Brain microvascular endothelial cell (primary cell): ENCODE results near the gene LPAR3.

Experiments used
- DNase-seq: peaks from one replicate; pipeline ENCODE4 v3.0.0-alpha.2; 2020
- H3K27ac ChIP-seq: fragments of 250-450 bp; sonication (Bioruptor Pico); 2 replicates; pipeline ENCODE4 v1.5.1; 2020; ENCODE audit warnings: mild to moderate bottlenecking, moderate library complexity
- H3K27me3 ChIP-seq: fragments of 250-450 bp; sonication (Bioruptor Pico); replicated peaks from 2 replicates; pipeline ENCODE4 v1.5.1; 2020; ENCODE audit warnings: mild to moderate bottlenecking
- H3K36me3 ChIP-seq: fragments of 250-450 bp; sonication (Bioruptor Pico); replicated peaks from 2 replicates; pipeline ENCODE4 v1.5.1; 2020; ENCODE audit warnings: mild to moderate bottlenecking
- H3K4me3 ChIP-seq: 2 replicates; pipeline ENCODE4 v1.5.1; 2011; ENCODE audit warnings: low read depth, mild to moderate bottlenecking, control low read depth, low read length, moderate library complexity
- in situ Hi-C: cut with HindIII; loops from 2 replicates; pipeline ENCODE4 v1.10.0; 2017; ENCODE audit warnings: low sequenced_read_pairs, low pct_ligation_motif_present
- TF ChIP-seq, protein P1 (sequence below): IDR thresholded peaks from 2 replicates; pipeline ENCODE4 v1.5.1; 2011; ENCODE audit warnings: low read depth, mild to moderate bottlenecking, moderate library complexity, low read length, control low read depth, inconsistent platforms; ENCODE audit errors: missing control alignments

LPAR3 gene

DNA sequence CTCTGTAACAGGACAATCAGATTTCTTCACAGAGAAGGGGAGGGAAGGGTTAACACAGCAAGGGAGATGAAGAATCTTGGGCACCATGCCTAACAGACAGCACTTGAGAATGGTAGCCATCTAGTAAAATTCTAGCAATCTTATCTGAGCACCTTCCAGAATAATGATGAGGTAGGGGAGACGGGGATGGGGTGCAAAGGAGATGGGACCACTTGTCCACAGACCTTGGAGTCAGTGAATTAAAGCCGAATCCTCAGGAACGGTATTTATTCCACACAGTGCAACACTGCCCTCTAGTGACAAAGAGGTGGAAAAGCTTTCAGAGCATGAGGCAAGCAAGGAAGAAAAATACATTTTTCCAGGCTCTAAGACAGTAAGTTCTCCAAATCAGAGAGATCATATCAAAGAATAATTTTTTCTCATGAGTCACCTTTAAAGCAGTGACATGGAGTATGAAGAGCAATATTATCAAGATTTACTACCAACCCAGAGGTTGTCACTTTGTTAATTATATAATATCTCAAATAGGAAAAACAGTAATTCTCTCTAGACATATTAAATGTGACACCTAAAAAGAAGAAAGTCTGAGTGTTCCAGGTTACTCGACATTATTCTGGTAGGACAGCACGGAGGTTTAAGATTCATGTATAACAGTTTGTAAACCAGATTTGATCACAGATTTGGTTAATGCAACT lies 43.3 kb upstream of the LPAR3 start:
- no peak overlapping the region for H3K27ac ChIP-seq
- peak; percentile 50 for DNase-seq
- TF ChIP-seq, protein P1, sequence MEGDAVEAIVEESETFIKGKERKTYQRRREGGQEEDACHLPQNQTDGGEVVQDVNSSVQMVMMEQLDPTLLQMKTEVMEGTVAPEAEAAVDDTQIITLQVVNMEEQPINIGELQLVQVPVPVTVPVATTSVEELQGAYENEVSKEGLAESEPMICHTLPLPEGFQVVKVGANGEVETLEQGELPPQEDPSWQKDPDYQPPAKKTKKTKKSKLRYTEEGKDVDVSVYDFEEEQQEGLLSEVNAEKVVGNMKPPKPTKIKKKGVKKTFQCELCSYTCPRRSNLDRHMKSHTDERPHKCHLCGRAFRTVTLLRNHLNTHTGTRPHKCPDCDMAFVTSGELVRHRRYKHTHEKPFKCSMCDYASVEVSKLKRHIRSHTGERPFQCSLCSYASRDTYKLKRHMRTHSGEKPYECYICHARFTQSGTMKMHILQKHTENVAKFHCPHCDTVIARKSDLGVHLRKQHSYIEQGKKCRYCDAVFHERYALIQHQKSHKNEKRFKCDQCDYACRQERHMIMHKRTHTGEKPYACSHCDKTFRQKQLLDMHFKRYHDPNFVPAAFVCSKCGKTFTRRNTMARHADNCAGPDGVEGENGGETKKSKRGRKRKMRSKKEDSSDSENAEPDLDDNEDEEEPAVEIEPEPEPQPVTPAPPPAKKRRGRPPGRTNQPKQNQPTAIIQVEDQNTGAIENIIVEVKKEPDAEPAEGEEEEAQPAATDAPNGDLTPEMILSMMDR, result peak; percentile 81
- H3K36me3 ChIP-seq, result no peaks in the 10 kb centered on the region
- H3K4me3 ChIP-seq, result no peak overlapping the region
- peaks cover 2% of the 10 kb centered on the region for H3K27me3 ChIP-seq
- in situ Hi-C loops, result loop anchor here (10.0 kb wide), 1 partner anchor 161 kb away; no protein-coding TSS in a partner anchor

DNA sequence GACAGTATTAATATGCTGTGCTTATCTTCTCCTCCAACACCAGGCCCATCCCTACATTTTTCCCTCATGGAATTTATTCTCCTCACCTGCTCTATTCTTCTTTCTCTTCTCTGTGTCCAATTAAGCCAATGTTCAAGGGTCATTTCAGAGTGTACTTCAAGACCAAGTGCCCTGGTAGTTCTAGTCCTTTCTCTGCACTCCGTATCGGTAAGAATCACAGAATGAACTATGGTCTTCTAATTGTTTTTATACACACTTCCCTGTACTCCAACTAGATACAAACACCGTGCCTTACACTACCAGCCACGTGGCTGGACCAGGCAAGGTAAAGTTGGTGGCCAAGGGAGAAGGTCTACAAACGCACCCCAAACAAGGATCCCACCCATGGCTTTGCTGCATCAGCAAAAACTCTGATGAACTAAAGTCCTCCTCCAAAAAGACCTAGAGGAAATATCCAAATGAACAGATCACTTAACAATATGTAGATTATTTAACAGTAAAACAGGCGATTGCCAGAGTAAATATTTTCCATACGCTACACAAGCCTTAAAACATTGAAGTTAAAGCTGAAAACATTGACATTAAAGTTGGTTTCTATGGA lies 40.1 kb upstream of the LPAR3 start:
- Histone ChIP-seq H3K36me3 (no peaks in the 10 kb centered on the region), H3K27ac (no peak overlapping the region), H3K4me3 (no peak overlapping the region), H3K27me3 (peaks cover 20% of the 10 kb centered on the region)
- in situ Hi-C loops, result loop anchor here (10.0 kb wide), 1 partner anchor 158 kb away; no protein-coding TSS in a partner anchor
- TF ChIP-seq, protein P1, result no peak
- DNase-seq, result no peak

DNA sequence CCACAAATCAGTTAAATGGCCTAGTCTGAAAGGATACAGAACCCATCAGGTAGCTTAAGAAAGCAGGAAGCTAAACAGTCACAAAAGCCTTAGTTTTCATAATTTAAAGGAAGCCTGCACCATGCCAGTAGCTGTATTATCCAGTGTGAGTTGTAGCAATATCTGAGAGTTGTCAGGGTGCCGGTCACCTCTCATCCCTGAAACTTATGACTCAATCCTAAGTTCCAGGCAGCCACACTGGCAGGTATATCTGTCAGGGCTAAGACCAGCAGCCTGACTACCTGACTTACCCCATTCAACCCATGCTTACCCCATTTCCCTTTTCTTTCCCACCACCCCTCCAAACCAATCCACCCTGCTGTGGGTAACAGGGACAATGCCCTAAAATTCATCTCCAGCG lies 37.8 kb upstream of the LPAR3 start:
- in situ Hi-C loops, result loop anchor here (10.0 kb wide), 1 partner anchor 156 kb away; no protein-coding TSS in a partner anchor
- DNase-seq, result no peak
- no peaks in the 10 kb centered on the region for H3K36me3 ChIP-seq
- H3K27me3 ChIP-seq, result peaks cover 23% of the 10 kb centered on the region
- TF ChIP-seq, protein P1, result no peak
- no peak overlapping the region for H3K4me3 ChIP-seq
- H3K27ac ChIP-seq, result no peak overlapping the region

DNA sequence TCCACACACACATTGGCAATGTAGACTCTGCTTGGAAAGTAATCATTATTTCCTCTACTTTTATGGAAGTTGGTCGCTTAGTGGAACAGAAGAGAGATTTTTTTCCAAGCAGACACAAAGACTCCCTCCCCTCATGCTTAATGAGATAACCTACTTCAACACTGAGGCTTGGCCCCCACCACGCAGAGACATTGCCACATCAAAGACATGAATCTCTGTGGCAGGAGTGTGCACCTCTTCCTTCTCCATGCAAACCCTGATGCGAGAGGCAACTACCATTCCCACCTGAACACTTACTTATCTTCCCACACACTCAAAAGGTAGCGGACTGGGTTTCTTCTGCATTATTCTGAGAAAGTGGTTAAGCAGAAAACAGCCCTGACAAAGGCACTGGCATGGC lies 37.3 kb upstream of the LPAR3 start:
- H3K36me3 ChIP-seq, result no peaks in the 10 kb centered on the region
- no peak overlapping the region for H3K4me3 ChIP-seq
- no peak overlapping the region for H3K27ac ChIP-seq
- peaks cover 23% of the 10 kb centered on the region for H3K27me3 ChIP-seq
- TF ChIP-seq, protein P1, result no peak
- DNase-seq, result no peak
- in situ Hi-C loops, result loop anchor here (10.0 kb wide), 1 partner anchor 156 kb away; no protein-coding TSS in a partner anchor

DNA sequence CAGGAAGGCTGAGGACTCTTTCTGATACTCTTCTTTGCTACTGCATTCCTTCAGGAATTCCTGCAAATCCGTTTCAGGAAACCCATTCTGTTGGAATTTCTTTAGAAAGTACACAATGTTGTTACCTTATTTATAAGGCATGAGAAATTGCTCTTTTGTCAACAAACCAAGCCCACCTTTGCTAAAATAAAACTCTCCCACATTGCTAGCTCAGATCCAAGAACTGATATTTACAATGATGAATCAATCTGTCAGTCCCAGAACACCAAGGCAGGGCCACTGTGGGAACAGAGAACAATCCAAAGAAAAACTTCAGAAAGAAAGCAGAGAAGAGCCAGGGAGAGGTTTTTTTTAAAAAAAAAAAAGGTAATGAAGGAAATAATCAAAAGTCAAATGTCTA lies 36.6 kb upstream of the LPAR3 start:
- in situ Hi-C loops, result no loop called here
- TF ChIP-seq, protein P1, result no peak
- H3K27me3 ChIP-seq, result peaks cover 23% of the 10 kb centered on the region
- no peak overlapping the region for H3K4me3 ChIP-seq
- no peak for DNase-seq
- H3K36me3 ChIP-seq, result no peaks in the 10 kb centered on the region
- H3K27ac ChIP-seq, result no peak overlapping the region
